Astrocyte (in vitro differentiated cells and primary cell): ENCODE results near the gene COMMD7. TPM values are rescaled to one million over a fixed set of nuclear protein-coding genes. Genes with fewer than 3 reads are reported as not detected.
A peak's percentile ranks its signal among the peaks of the same experiment; 100 is the strongest.

Experiments
- DNase-seq: peaks from one replicate; pipeline ENCODE4 v3.0.0-alpha.2; 2010; ENCODE audit warnings: low read depth
- FAIRE-seq: peaks from 2 replicates; lab custom pipeline; 2011; peaks lifted over from hg19 to GRCh38; lab: Jason Lieb, UNC
- H2AFZ ChIP-seq: 2 replicates; pipeline ENCODE4 v1.6.0; 2012; ENCODE audit warnings: low read depth, low read length, inconsistent platforms
- H3K27ac ChIP-seq: 2 replicates; pipeline ENCODE4 v1.5.1; 2011; ENCODE audit warnings: low read depth, low read length, inconsistent platforms
- H3K27me3 ChIP-seq: 2 replicates; pipeline ENCODE4 v1.6.0; 2011; ENCODE audit warnings: low read length, inconsistent platforms; ENCODE audit not compliant: insufficient read depth
- H3K36me3 ChIP-seq: 2 replicates; pipeline ENCODE4 v1.5.1; 2011; ENCODE audit warnings: low read length, inconsistent platforms; ENCODE audit not compliant: insufficient read depth
- H3K4me1 ChIP-seq: 2 replicates; pipeline ENCODE4 v1.5.1; 2011; ENCODE audit warnings: low read length, inconsistent platforms; ENCODE audit not compliant: insufficient read depth
- H3K4me2 ChIP-seq: 2 replicates; pipeline ENCODE4 v1.6.0; 2012; ENCODE audit warnings: low read length, inconsistent platforms
- H3K4me3 ChIP-seq: 2 replicates; pipeline ENCODE4 v1.5.1; 2011; ENCODE audit warnings: low read depth, mild to moderate bottlenecking, low read length, inconsistent platforms; ENCODE audit not compliant: insufficient read depth
- H3K79me2 ChIP-seq: 2 replicates; pipeline ENCODE4 v1.6.0; 2012; ENCODE audit warnings: mild to moderate bottlenecking, low read length, inconsistent platforms; ENCODE audit not compliant: insufficient read depth
- H3K9ac ChIP-seq: 2 replicates; pipeline ENCODE4 v1.6.0; 2012; ENCODE audit warnings: mild to moderate bottlenecking, low read length, inconsistent platforms
- H3K9me3 ChIP-seq: 2 replicates; pipeline ENCODE4 v1.5.1; 2012; ENCODE audit warnings: low read depth, mild to moderate bottlenecking, low read length, inconsistent platforms; ENCODE audit not compliant: insufficient read depth
- H4K20me1 ChIP-seq: 2 replicates; pipeline ENCODE4 v1.6.0; 2012; ENCODE audit warnings: low read length, inconsistent platforms; ENCODE audit not compliant: insufficient read depth
- H3K27ac Mint-ChIP-seq: one replicate; pipeline ENCODE4 v1.8.0; 2021; ENCODE audit warnings: mild to moderate bottlenecking, mixed read lengths; ENCODE audit not compliant: unreplicated experiment
- H3K27me3 Mint-ChIP-seq: one replicate; pipeline ENCODE4 v1.8.0; 2021; ENCODE audit warnings: low read depth, mixed read lengths; ENCODE audit not compliant: unreplicated experiment
- H3K36me3 Mint-ChIP-seq: one replicate; pipeline ENCODE4 v1.8.0; 2021; ENCODE audit warnings: low read depth, mixed read lengths; ENCODE audit not compliant: unreplicated experiment
- H3K4me1 Mint-ChIP-seq: one replicate; pipeline ENCODE4 v1.8.0; 2021; ENCODE audit warnings: low read depth, mixed read lengths; ENCODE audit not compliant: unreplicated experiment
- H3K4me3 Mint-ChIP-seq: one replicate; pipeline ENCODE4 v1.8.0; 2021; ENCODE audit warnings: mild to moderate bottlenecking, moderate library complexity, mixed read lengths; ENCODE audit not compliant: unreplicated experiment
- H3K9me3 Mint-ChIP-seq: one replicate; pipeline ENCODE4 v1.8.0; 2021; ENCODE audit warnings: mild to moderate bottlenecking, mixed read lengths; ENCODE audit not compliant: unreplicated experiment
- EZH2 ChIP-seq: IDR thresholded peaks from 2 replicates; pipeline ENCODE4 v1.6.1; 2012; ENCODE audit warnings: mild to moderate bottlenecking, low read length, inconsistent platforms; ENCODE audit not compliant: insufficient read depth
- total RNA-seq: library from RNA; stranded (reverse); gene quantifications from 2 replicates; pipeline ENCODE4 v1.2.1, GENCODE V29; 2021
- TF ChIP-seq, protein P1 (sequence below): IDR thresholded peaks from 2 replicates; pipeline ENCODE4 v1.5.1; 2011; ENCODE audit warnings: low read depth, mild to moderate bottlenecking, inconsistent platforms, low read length, moderate library complexity; ENCODE audit not compliant: insufficient read depth

Gene COMMD7
- total RNA-seq, 1 donor from 2014 or later, result 38.9 TPM

GRCh38 chr20:32751702-32752457 lies 8.6 kb upstream of the COMMD7 start:
- H3K4me3 Mint-ChIP-seq, result peak overlapping the region; percentile 55
- FAIRE-seq (no peak), DNase-seq (no peak)
- H3K36me3 ChIP-seq, result no peaks in the 10 kb centered on the region
- TF ChIP-seq EZH2, result no peak
- TF ChIP-seq, protein P1, sequence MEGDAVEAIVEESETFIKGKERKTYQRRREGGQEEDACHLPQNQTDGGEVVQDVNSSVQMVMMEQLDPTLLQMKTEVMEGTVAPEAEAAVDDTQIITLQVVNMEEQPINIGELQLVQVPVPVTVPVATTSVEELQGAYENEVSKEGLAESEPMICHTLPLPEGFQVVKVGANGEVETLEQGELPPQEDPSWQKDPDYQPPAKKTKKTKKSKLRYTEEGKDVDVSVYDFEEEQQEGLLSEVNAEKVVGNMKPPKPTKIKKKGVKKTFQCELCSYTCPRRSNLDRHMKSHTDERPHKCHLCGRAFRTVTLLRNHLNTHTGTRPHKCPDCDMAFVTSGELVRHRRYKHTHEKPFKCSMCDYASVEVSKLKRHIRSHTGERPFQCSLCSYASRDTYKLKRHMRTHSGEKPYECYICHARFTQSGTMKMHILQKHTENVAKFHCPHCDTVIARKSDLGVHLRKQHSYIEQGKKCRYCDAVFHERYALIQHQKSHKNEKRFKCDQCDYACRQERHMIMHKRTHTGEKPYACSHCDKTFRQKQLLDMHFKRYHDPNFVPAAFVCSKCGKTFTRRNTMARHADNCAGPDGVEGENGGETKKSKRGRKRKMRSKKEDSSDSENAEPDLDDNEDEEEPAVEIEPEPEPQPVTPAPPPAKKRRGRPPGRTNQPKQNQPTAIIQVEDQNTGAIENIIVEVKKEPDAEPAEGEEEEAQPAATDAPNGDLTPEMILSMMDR, result no peak
- no peaks in the 10 kb centered on the region for H3K27me3 Mint-ChIP-seq
- no peak overlapping the region for H2AFZ ChIP-seq
- peak overlapping the region; percentile 76 for H3K27ac ChIP-seq
- H3K9me3 Mint-ChIP-seq, result no peaks in the 10 kb centered on the region
- no peak overlapping the region for H3K27ac Mint-ChIP-seq
- H3K9me3 ChIP-seq, result no peaks in the 10 kb centered on the region
- H3K4me1 ChIP-seq, result peaks cover 18% of the 10 kb centered on the region
- no peaks in the 10 kb centered on the region for H3K36me3 Mint-ChIP-seq
- peak overlapping the region; percentile 78 for H3K4me2 ChIP-seq
- no peaks in the 10 kb centered on the region for H4K20me1 ChIP-seq
- no peak overlapping the region for H3K4me3 ChIP-seq
- H3K79me2 ChIP-seq, result no peaks in the 10 kb centered on the region
- no peaks in the 10 kb centered on the region for H3K27me3 ChIP-seq
- peaks cover 17% of the 10 kb centered on the region for H3K4me1 Mint-ChIP-seq
- H3K9ac ChIP-seq, result peak overlapping the region; percentile 59

DNA sequence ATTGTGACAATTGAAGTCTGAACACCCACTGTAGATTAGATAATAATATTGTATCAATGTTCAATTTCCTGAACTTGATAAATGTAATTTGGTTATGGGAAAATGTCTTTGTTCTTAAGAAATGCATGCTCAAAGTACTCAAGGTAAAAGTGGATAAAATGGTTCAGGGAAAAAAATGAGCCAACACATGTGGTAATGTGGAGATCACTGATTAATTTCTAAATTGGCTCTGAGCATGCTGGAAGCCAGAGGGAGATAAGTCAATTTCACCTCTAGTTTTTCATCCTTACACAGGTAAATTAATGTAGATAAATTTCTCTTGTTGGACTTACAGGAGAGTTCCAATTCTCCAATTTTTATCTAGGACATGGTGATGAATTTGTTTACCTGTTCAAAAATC lies 8.0 kb upstream of the COMMD7 start:
- Histone ChIP-seq H3K9ac (no peak overlapping the region), H3K36me3 (no peaks in the 10 kb centered on the region), H3K27ac (no peak overlapping the region), H3K9me3 (no peaks in the 10 kb centered on the region), H4K20me1 (no peaks in the 10 kb centered on the region), H3K4me2 (no peak overlapping the region), H3K27me3 (no peaks in the 10 kb centered on the region), H3K4me3 (no peak overlapping the region), H2AFZ (no peak overlapping the region), H3K4me1 (peaks cover 18% of the 10 kb centered on the region), H3K79me2 (no peaks in the 10 kb centered on the region)
- no peak for DNase-seq
- Mint-ChIP-seq H3K9me3 (no peaks in the 10 kb centered on the region), H3K27me3 (no peaks in the 10 kb centered on the region), H3K4me1 (peaks cover 17% of the 10 kb centered on the region), H3K27ac (no peak overlapping the region), H3K4me3 (no peak overlapping the region), H3K36me3 (no peaks in the 10 kb centered on the region)
- TF ChIP-seq EZH2, result no peak
- TF ChIP-seq, protein P1, result no peak
- no peak for FAIRE-seq
